ENCODE results near the gene NPIPB12. TPM values are rescaled to one million over a fixed set of nuclear protein-coding genes. Genes with fewer than 3 reads are reported as not detected.
"Not testable (repeated sequence)": the region's sequence is repeated elsewhere in the genome, so short reads cannot be mapped to it uniquely, and the experiment has no call there.

Gene NPIPB12
- 2.2 and 27.8 TPM in 2 replicates for total RNA-seq

DNA sequence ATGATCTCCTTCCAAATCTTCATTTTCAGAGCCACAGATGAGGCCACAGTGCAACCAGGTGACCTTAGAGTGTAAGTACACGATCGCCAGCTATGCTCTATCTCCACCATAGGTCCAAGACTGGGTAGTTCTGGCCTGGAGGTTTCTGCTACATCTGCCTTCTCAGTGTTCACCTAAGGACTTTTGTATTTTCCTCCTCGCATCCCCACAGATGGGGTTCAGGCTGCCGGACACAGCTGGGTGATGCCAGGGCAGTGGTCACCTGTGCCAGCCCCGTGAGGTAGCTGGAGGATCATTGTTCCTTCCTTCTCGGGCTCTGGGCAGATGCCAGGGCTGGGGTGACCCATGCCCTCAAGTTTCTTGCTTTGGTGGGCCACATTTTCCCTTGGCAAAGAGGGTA lies at the start of gene NPIPB12:
TSS of gene NPIPB12 (minus strand) at position 101 of the 400 bp plus-strand sequence.
- not testable (repeated sequence) for DNase-seq (ENCODE audit: low read depth); H3K36me3 ChIP-seq (ENCODE audit: control insufficient read depth, insufficient read depth, low read length); H3K4me3 ChIP-seq (ENCODE audit: low read depth, low read length); H3K27me3 ChIP-seq (ENCODE audit: control insufficient read depth, insufficient read depth, low read length)

DNA sequence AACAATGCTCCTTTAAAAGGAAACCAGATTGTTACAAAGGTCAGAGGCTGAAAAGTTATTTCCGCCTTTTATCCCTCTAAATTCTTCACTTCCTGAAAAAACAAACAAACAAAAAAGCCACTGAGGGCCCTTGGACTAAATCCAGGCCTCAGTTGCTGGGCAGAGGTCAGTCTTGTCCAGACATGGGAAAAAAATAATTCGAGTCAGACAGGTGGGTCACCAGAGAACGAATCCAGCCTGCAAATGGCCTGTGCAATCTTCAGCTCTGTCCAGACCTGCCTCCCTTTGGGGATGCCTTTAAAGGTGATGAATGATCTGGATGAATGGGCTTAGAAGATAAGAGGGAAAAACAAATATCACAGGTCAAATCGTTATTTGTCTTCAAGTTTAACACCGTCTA lies 15.3 kb upstream of the NPIPB12 start:
- H3K27me3 ChIP-seq (ENCODE audit: control insufficient read depth, insufficient read depth, low read length); DNase-seq (ENCODE audit: low read depth); H3K36me3 ChIP-seq (ENCODE audit: control insufficient read depth, insufficient read depth, low read length); H3K4me3 ChIP-seq (ENCODE audit: low read depth, low read length): not testable (repeated sequence)

DNA sequence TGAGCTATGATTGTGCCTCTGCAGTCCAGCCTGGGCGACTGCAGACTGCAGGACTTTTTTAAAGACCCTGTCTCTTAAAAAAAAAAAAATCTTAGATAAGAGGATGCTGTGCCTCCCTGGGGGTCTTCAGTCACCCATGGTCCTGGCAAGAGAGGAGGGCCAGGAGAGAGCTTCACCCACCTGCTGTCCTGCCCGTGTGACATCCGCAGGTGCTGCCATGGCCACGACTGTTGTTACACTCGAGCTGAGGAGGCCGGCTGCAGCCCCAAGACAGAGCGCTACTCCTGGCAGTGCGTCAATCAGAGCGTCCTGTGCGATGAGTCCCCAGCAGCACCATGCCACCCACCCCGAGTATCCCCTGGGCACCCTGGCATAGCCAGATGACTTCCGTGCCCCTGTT lies 23.9 kb downstream of the NPIPB12 start:
- not testable (repeated sequence) for H3K36me3 ChIP-seq (ENCODE audit: control insufficient read depth, insufficient read depth, low read length); DNase-seq (ENCODE audit: low read depth); H3K27me3 ChIP-seq (ENCODE audit: control insufficient read depth, insufficient read depth, low read length); H3K4me3 ChIP-seq (ENCODE audit: low read depth, low read length)

DNA sequence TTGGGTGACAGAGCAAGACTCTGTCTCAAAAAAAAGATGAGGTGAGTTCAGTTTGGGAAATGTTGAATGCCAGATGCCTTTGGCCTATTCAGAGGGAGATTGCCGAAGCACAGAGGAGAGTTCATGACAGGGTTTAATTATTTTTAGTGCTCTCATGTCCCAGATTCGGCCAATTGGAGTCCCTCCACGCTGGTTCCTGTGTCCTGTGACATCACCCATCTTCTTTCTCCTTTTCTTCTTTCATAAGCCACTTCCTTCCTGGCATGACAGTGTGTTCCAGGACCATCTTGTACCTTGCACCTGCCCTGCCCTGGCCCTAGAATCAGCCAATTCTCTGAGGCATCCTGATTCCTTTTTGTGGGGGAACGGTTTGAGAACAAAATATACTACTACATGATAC lies 34.1 kb downstream of the NPIPB12 start:
- H3K36me3 ChIP-seq (ENCODE audit: control insufficient read depth, insufficient read depth, low read length); DNase-seq (ENCODE audit: low read depth); H3K4me3 ChIP-seq (ENCODE audit: low read depth, low read length); H3K27me3 ChIP-seq (ENCODE audit: control insufficient read depth, insufficient read depth, low read length): not testable (repeated sequence)

DNA sequence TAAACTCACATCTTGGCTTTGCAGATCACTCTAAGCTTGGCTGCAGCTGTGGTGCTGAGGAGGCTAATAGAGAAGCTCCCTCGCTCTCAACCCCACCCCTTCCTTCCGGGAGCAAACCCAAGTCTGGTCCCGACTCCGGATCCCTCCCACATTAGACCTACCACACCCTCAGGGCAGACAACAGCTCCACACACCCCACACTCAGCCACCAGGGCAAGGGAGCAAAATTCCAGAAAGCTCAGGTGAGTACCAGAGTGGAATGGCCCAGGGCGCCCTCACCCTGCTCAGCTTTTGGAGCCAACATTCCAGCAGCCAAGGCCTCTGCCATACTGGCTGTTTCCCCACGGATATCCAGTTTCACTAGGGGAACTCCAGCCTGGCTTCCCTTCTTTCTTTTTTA lies 36.5 kb downstream of the NPIPB12 start:
- not testable (repeated sequence) for H3K27me3 ChIP-seq (ENCODE audit: control insufficient read depth, insufficient read depth, low read length); H3K4me3 ChIP-seq (ENCODE audit: low read depth, low read length); DNase-seq (ENCODE audit: low read depth); H3K36me3 ChIP-seq (ENCODE audit: control insufficient read depth, insufficient read depth, low read length)

DNA sequence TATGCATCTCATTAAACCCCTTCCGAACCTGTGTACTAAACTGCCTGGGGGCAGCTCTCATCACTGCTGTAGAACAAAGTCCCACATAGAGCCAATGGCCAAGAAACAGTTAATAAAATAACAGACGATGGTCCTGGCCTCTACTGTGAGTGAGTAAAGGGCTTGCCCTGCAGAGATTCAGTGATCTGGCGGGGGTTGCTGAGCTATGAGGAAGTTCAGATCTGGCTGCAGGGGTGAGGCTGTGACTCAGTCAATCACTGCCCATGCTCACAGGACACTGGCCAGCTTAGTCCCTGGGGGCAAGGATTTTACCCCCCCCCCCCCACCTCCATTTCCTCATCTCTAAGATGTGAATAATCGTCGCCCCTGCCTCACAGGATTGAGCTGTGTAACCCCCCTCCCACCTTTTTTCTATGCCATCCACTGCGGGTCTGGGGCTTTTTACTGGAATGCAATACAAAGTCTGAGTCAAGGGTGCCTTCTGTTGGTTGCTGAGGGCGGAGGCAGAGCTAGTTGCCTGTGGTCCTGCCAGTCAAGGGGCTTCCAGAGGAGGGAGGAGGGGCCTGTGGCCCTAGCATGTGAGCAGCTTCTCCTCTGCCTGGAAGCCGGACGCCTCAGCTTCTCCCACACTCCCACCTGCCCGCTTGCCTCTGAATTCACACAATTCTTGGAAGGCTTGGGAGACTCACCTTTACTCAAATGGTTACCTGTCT lies 38.4 kb downstream of the NPIPB12 start:
- H3K27me3 ChIP-seq (ENCODE audit: control insufficient read depth, insufficient read depth, low read length); DNase-seq (ENCODE audit: low read depth); H3K36me3 ChIP-seq (ENCODE audit: control insufficient read depth, insufficient read depth, low read length); H3K4me3 ChIP-seq (ENCODE audit: low read depth, low read length): not testable (repeated sequence)

DNA sequence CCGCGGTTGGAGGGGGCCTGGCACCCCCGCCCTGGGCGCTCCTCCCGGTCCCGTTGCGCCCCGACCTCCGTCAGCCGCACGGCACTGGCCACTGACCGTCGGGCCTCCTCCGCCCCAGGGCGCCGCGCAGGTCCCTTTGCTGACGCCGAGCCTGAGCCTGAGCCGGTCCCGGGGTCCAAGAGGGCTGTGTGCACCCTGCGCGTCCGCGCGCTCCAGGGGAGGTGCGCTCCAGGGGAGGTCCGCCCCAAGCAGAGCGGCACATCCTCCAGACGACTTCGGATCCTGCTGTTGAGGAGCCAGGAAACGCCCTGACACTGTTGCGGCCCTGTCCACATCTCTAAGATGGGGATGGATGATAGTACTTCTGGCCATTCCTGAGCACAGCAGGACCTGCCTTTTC lies 39.3 kb downstream of the NPIPB12 start:
- DNase-seq (ENCODE audit: low read depth); H3K27me3 ChIP-seq (ENCODE audit: control insufficient read depth, insufficient read depth, low read length); H3K36me3 ChIP-seq (ENCODE audit: control insufficient read depth, insufficient read depth, low read length); H3K4me3 ChIP-seq (ENCODE audit: low read depth, low read length): not testable (repeated sequence)

DNA sequence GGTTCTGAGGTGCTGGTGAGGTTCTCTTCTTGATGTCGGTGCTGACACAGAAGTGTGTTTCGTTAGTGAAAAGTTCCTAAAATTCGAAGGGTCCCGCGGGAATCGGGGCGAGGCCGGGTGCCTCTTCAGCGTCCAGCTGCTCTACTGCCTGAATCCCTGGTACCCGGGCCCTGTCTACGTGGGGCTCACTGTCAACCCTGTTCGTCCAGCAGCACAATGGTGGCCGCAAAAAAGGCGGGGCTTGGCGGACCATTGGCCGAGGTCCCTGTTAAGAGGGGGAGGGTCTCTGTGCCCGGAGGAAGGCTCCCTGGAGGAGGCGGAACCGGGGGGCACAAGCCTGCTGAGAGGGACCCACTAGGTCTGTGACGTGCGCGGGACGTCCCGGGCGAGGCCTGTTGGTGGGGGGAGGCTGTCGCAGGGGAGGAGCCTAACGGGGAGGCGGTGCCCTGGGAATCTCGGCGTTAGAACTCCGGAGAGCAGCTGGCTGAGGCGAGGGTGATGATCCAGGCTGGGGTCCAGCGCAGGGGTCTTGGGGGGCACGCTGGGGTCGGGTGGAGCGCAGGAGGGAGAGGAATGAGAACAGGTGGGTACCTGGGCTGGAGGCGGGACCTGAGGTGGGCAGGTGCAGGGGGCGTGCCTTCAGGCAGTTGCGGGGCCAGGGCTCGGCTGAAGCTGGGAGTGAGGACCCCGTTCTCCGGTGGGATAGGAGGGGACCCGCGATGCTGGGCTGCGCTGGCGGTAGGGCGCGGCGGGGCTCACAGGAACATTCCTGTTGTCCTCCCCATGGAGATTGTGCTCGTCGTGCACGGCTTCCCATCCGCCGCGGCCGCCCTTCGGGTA lies 40.0 kb downstream of the NPIPB12 start:
- DNase-seq (ENCODE audit: low read depth); H3K4me3 ChIP-seq (ENCODE audit: low read depth, low read length); H3K27me3 ChIP-seq (ENCODE audit: control insufficient read depth, insufficient read depth, low read length); H3K36me3 ChIP-seq (ENCODE audit: control insufficient read depth, insufficient read depth, low read length): not testable (repeated sequence)

DNA sequence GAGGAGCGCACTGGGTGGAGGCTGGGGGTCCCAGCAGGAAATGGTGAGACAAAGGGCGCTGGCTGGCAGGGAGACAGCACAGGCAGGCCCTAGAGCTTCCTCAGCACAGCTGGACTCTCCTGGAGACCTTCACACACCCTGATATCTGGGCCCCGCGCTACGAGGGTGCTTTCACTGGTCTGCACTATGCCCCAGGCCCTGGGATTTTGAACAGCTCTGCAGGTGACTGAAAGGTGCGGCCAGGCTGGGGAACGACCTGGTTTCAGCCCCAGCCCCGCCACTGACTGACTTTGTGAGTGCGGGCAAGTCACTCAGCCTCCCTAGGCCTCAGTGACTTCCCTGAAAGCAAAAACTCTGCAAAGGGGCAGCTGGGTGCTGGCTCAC lies 45.6 kb downstream of the NPIPB12 start:
- H3K4me3 ChIP-seq (ENCODE audit: low read depth, low read length); H3K36me3 ChIP-seq (ENCODE audit: control insufficient read depth, insufficient read depth, low read length); DNase-seq (ENCODE audit: low read depth); H3K27me3 ChIP-seq (ENCODE audit: control insufficient read depth, insufficient read depth, low read length): not testable (repeated sequence)

DNA sequence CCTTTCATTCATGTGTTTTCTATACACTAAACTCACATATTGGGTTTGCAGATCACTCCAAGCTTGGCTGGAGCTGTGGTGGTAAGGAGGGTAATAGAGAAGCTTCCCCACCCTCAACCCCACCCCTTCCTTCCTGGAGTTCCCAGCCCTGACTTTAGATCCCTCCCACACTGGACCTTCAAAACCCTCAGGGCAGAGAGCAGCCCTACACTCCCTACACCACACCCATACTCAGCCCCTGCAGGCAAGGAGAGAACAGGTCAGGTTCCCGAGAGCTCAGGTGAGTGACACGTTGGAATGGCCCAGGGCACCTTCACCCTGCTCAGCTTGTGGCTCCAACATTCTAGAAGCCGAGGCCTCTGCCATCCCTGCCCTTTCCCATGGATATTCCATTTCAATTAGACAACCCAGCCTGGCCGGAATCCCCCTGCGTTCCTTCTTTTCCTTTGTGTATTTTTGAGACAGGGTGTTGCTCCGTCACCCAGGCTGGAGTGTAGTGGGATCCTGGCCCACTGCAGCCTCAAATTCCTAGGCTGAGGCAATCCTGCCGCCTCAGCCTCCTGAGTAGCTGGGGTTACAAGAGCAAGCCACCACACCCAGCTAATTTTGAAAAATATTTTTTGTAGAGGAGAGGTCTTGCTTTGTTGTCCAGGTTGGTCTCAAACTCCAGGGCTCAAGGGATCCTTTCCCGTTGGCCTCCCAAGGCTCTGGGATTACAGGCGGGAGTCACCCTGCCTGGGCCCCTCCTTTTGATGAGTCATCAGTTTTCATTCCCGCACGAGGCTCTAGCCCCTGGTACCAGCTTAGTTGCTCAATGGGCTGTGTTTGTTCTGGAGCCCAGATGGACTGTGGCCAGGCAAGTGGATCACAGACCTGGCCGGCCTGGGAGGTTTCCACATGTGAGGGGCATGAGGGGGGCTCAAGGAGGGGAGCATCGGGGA lies 46.2 kb downstream of the NPIPB12 start, which contains the start of gene SULT1A4:
TSS of gene SULT1A4 (plus strand) at position 208 of the 941 bp plus-strand sequence. CDS start 1,473 bp downstream, outside the sequence.
- not testable (repeated sequence) for H3K36me3 ChIP-seq (ENCODE audit: control insufficient read depth, insufficient read depth, low read length)

DNA sequence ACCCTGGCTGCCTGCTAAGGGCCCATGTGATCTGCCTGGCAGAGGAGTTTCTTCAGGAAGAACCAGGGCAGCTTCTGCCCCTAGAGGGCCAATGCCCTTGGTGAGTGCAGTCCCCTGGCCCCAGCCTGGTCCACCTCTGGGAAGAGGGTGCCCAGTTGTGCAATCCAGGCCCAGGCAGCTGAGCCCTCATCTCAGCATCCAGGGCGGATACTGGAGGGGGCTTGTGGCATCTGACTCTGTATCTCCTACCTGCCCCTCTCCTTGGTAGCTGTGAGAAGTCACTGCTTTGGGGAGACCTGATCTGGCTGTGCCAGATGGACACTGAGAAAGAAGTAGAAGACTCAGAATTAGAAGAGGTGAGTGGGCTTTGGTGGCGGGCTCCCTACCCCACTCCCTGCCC lies 48.5 kb downstream of the NPIPB12 start:
- not testable (repeated sequence) for H3K27me3 ChIP-seq (ENCODE audit: control insufficient read depth, insufficient read depth, low read length); DNase-seq (ENCODE audit: low read depth); H3K4me3 ChIP-seq (ENCODE audit: low read depth, low read length); H3K36me3 ChIP-seq (ENCODE audit: control insufficient read depth, insufficient read depth, low read length)

More for the DNA sequence above, 46.2 kb downstream of the NPIPB12 start, which contains the start of gene SULT1A4:
- not testable (repeated sequence) for DNase-seq (ENCODE audit: low read depth); H3K4me3 ChIP-seq (ENCODE audit: low read depth, low read length); H3K27me3 ChIP-seq (ENCODE audit: control insufficient read depth, insufficient read depth, low read length)

DNA sequence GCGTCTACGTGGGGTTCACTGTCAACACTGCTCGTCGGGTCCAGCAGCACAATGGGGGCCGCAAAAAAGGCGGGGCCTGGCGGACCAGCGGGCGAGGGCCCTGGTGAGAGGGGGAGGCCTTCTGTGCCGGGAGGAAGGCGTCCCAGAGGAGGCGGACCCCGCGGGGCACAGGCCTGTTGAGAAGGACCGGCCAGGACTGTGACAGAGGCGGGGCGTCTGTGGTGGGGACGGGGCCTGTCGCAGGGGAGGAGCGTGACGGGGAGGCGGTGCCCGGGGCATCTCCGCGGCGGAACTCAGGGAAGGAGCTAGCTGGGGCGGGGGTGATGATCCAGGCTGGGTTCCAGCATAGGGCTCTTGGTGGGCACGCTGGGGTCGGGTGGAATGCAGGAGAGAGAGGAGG lies 51.4 kb downstream of the NPIPB12 start:
- not testable (repeated sequence) for DNase-seq (ENCODE audit: low read depth); H3K4me3 ChIP-seq (ENCODE audit: low read depth, low read length); H3K27me3 ChIP-seq (ENCODE audit: control insufficient read depth, insufficient read depth, low read length); H3K36me3 ChIP-seq (ENCODE audit: control insufficient read depth, insufficient read depth, low read length)

DNA sequence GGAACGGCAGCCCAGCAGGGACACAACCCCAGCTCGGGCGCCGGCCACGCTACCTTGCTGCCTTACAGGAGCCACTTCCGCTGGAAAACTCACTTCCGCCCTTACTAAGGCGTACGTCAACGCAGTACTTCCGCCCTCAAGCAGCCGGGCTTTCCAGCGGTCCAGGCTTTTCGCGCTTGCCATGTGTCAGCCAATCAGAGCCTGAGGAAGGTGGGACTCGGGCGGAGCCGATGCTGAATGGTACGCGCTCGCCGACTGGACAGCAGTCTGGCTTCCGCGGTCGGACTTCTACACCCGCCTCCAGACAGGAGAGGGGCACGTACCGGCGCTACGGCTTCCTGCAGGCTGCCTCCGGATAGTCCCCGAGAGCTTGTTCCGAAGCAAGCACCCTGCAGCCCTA lies 51.9 kb downstream of the NPIPB12 start, which contains the start of the genes BOLA2 and SLX1B:
TSS of gene BOLA2 (minus strand) at position 83 of the 400 bp plus-strand sequence. CDS start 98 bp downstream, outside the sequence.
TSS of gene SLX1B (plus strand) at position 265 of the 400 bp plus-strand sequence.
- H3K36me3 ChIP-seq (ENCODE audit: control insufficient read depth, insufficient read depth, low read length); DNase-seq (ENCODE audit: low read depth); H3K4me3 ChIP-seq (ENCODE audit: low read depth, low read length); H3K27me3 ChIP-seq (ENCODE audit: control insufficient read depth, insufficient read depth, low read length): not testable (repeated sequence)

DNA sequence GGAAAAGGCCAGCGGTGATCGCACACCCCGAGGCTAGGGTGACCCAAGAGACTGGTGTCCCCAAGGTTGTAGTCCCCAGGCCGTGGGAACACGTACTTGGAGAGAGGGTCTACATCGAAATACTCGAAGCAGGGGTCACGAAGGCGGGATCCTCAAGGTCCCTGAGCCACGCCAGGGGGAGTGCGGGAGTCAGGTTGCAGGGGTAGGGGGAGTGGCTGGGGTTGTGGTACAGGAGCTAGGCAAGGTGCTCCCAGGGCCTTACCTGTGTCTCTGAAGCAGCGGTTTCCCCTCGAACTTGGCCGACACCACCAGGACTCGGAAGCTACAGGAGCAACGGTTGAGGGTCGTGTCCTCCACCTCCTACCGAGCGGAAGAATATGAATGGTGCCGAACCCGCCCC lies 52.5 kb downstream of the NPIPB12 start:
- H3K4me3 ChIP-seq (ENCODE audit: low read depth, low read length), result not testable (repeated sequence)

More for the DNA sequence above, 52.5 kb downstream of the NPIPB12 start:
- not testable (repeated sequence) for DNase-seq (ENCODE audit: low read depth); H3K27me3 ChIP-seq (ENCODE audit: control insufficient read depth, insufficient read depth, low read length); H3K36me3 ChIP-seq (ENCODE audit: control insufficient read depth, insufficient read depth, low read length)

Measured in kidney epithelial cell (primary cell).